GM06990 (cell line): ENCODE data around the gene EPDR1.

Experiments used
- DNase-seq: peaks from one replicate; pipeline ENCODE4 v3.0.0-alpha.2; 2011; ENCODE audit not compliant: insufficient read length; ENCODE audit errors: extremely low read depth
- H3K27me3 ChIP-seq: replicated peaks from 2 replicates; pipeline ENCODE4 v1.6.0; 2011; ENCODE audit warnings: low read length; ENCODE audit not compliant: control insufficient read depth, insufficient read depth
- H3K36me3 ChIP-seq: 2 replicates; pipeline ENCODE4 v1.5.1; 2011; ENCODE audit warnings: low read length; ENCODE audit not compliant: control insufficient read depth, insufficient read depth
- H3K4me3 ChIP-seq: replicated peaks from 2 replicates; pipeline ENCODE4 v1.5.1; 2011; ENCODE audit warnings: low read depth, mild to moderate bottlenecking, control low read depth, low read length
- TF ChIP-seq, protein P1 (sequence below): IDR thresholded peaks from 2 replicates; pipeline ENCODE4 v1.5.1; 2011; ENCODE audit warnings: low read length, control low read depth, mild to moderate bottlenecking, inconsistent platforms; ENCODE audit not compliant: insufficient read depth, poor library complexity, severe bottlenecking

EPDR1 gene

GRCh38 chr7:37993060-37993501 lies 72.6 kb downstream of the EPDR1 start:
- TF ChIP-seq, protein P1, sequence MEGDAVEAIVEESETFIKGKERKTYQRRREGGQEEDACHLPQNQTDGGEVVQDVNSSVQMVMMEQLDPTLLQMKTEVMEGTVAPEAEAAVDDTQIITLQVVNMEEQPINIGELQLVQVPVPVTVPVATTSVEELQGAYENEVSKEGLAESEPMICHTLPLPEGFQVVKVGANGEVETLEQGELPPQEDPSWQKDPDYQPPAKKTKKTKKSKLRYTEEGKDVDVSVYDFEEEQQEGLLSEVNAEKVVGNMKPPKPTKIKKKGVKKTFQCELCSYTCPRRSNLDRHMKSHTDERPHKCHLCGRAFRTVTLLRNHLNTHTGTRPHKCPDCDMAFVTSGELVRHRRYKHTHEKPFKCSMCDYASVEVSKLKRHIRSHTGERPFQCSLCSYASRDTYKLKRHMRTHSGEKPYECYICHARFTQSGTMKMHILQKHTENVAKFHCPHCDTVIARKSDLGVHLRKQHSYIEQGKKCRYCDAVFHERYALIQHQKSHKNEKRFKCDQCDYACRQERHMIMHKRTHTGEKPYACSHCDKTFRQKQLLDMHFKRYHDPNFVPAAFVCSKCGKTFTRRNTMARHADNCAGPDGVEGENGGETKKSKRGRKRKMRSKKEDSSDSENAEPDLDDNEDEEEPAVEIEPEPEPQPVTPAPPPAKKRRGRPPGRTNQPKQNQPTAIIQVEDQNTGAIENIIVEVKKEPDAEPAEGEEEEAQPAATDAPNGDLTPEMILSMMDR: no peak
- Histone ChIP-seq H3K36me3 (no peaks in the 10 kb centered on the region), H3K4me3 (no peak overlapping the region), H3K27me3 (no peaks in the 10 kb centered on the region)
- peak; percentile 8 for DNase-seq

DNA sequence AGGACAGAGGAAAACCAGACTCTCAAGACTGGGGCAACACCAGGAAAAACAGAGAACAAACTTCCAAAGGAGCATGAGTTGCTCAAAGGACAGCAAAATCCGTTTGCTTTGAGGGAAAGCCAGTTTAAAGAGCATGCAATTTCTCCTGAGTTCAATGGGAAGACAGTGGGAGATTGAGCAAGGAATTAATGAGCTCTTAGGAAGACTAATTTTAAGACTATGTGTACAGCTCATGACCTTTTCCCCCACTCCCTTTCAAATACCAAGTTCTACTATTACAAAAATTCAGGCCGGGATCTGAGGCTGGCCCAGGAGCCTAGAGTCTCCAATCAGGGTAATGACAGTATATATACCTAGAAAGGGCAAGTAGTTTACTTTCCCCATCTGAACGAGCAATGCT lies 79.2 kb downstream of the EPDR1 start:
- no peaks in the 10 kb centered on the region for H3K27me3 ChIP-seq
- DNase-seq: no peak

DNA sequence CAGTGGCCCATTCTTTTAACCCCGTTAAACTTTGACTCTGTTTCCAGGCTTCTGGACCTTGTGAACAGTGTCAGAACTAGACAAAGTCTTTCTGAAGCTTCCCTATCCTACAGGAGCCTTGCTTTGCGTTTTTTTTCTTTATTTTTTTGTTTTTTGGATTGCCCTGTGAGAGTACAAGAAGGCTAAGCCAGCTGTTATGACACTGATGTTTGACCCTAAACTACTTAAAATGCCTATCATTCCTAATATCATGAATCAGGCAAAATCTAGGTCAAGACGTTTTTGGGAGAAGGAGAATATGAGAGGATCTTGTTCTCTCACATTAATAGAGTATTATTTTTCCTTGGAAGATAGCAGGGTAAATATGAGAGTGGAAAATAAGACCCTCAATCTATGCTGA lies 79.8 kb downstream of the EPDR1 start:
- no peak for DNase-seq

More for the DNA sequence above, 79.2 kb downstream of the EPDR1 start:
- H3K36me3 ChIP-seq: no peaks in the 10 kb centered on the region
- TF ChIP-seq, protein P1: no peak
- no peak overlapping the region for H3K4me3 ChIP-seq

More for the DNA sequence above, 79.8 kb downstream of the EPDR1 start:
- TF ChIP-seq, protein P1: no peak
- Histone ChIP-seq H3K36me3 (no peaks in the 10 kb centered on the region), H3K27me3 (no peaks in the 10 kb centered on the region), H3K4me3 (no peak overlapping the region)
